Activated T-cell treated with anti-CD3 and anti-CD28 coated beads for 1 hour (primary cell): Measurements from ENCODE around the gene KRTAP1-1.
"Not testable (repeated sequence)": the region's sequence is repeated elsewhere in the genome, so short reads cannot be mapped to it uniquely, and the experiment has no call there.

Source experiments
- DNase-seq: peaks from one replicate; pipeline ENCODE4 v3.0.0-alpha.2; 2020; ENCODE audit warnings: low read depth

Gene KRTAP1-1

GRCh38 chr17:41012326-41013120 is 28.7 kb downstream of the KRTAP1-1 start:
- no peak for DNase-seq

- no peak for DNase-seq
Observed at GRCh38 chr17:41010441-41010840, 30.8 kb downstream of the KRTAP1-1 start.

GRCh38 chr17:41009936-41010335 is 31.3 kb downstream of the KRTAP1-1 start:
- no peak for DNase-seq

GRCh38 chr17:41009301-41009760 is 31.9 kb downstream of the KRTAP1-1 start:
- DNase-seq, result no peak

GRCh38 chr17:41008811-41009210 is 32.4 kb downstream of the KRTAP1-1 start, which contains the start of gene KRTAP3-1:
KRTAP3-1 (minus strand) TSS chr17:41009128; CDS start chr17:41009074, 54 bp downstream.
- DNase-seq, result no peak

- DNase-seq, result no peak
Observed at GRCh38 chr17:41004397-41004796, 36.9 kb downstream of the KRTAP1-1 start.

GRCh38 chr17:41003926-41004325 is 37.3 kb downstream of the KRTAP1-1 start:
- DNase-seq, result no peak

- no peak for DNase-seq
Observed at GRCh38 chr17:41002814-41003213, 38.4 kb downstream of the KRTAP1-1 start.

- no peak for DNase-seq
Observed at GRCh38 chr17:41001795-41002194, 39.5 kb downstream of the KRTAP1-1 start.

GRCh38 chr17:40999563-40999962 is 41.7 kb downstream of the KRTAP1-1 start, which contains the start of gene KRTAP3-2:
KRTAP3-2 (minus strand) TSS chr17:40999906; CDS start chr17:40999853, 53 bp downstream.
- DNase-seq, result not testable (repeated sequence)

- no peak for DNase-seq
Observed at GRCh38 chr17:40997361-40997760, 43.9 kb downstream of the KRTAP1-1 start.

- DNase-seq, result no peak
Observed at GRCh38 chr17:40996829-40997228, 44.4 kb downstream of the KRTAP1-1 start.

- DNase-seq, result no peak
Observed at GRCh38 chr17:40995116-40995515, 46.1 kb downstream of the KRTAP1-1 start.

GRCh38 chr17:40993839-40994238 is 47.4 kb downstream of the KRTAP1-1 start, which contains the start of gene KRTAP3-3:
KRTAP3-3 (minus strand) TSS chr17:40994164; CDS start chr17:40994097, 67 bp downstream.
- DNase-seq, result no peak

GRCh38 chr17:40993084-40993483 is 48.2 kb downstream of the KRTAP1-1 start:
- no peak for DNase-seq

- no peak for DNase-seq
Observed at GRCh38 chr17:40992666-40993065, 48.6 kb downstream of the KRTAP1-1 start.
